ENCODE measurements around the gene GRB7.
"Not testable (repeated sequence)": the region's sequence is repeated elsewhere in the genome, so short reads cannot be mapped to it uniquely, and the experiment has no call there.

The GRB7 gene

GRCh38 chr17:39763051-39763820 is 25.5 kb downstream of the GRB7 start:
- no peak for ATAC-seq
- no peaks in the 10 kb centered on the region for H3K27me3 Mint-ChIP-seq
- no peak overlapping the region for H3K27ac Mint-ChIP-seq
- H3K4me3 Mint-ChIP-seq = no peak overlapping the region
- H3K4me1 Mint-ChIP-seq = peaks cover 67% of the 10 kb centered on the region
- H3K9me3 Mint-ChIP-seq = no peaks in the 10 kb centered on the region
- peaks cover 58% of the 10 kb centered on the region for H3K36me3 Mint-ChIP-seq

DNA sequence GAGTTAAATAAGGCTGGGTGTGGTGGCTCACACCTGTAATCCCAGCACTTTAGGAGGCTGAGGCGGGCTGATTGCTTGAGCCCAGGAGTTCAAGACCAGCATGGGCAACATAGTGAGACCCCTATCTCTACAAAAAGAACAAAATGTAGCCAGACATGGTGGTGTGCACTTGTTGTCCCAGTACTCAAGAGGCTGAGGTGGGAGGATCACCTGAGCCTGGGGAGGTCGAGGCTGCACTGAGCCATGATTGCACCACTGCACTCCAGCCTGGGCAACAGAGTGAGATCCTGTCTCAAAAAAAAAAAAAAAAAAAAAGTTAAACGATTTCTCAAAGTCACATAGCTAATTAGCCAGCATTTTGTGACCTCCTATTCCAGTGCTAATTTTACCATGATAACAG is 26.4 kb downstream of the GRB7 start:
- peaks cover 67% of the 10 kb centered on the region for H3K4me1 Mint-ChIP-seq
- not testable (repeated sequence) for H3K9me3 Mint-ChIP-seq, H3K27me3 Mint-ChIP-seq, ATAC-seq, H3K4me3 Mint-ChIP-seq
- H3K36me3 Mint-ChIP-seq = peaks cover 67% of the 10 kb centered on the region
- H3K27ac Mint-ChIP-seq = peak overlapping the region; percentile 86

GRCh38 chr17:39765175-39765574 is 27.4 kb downstream of the GRB7 start:
- H3K4me1 Mint-ChIP-seq = peaks cover 67% of the 10 kb centered on the region
- H3K27me3 Mint-ChIP-seq = no peaks in the 10 kb centered on the region
- peaks cover 70% of the 10 kb centered on the region for H3K36me3 Mint-ChIP-seq
- no peak for ATAC-seq
- no peak overlapping the region for H3K4me3 Mint-ChIP-seq
- H3K27ac Mint-ChIP-seq = peak overlapping the region; percentile 86
- no peaks in the 10 kb centered on the region for H3K9me3 Mint-ChIP-seq

GRCh38 chr17:39765766-39766165 is 28.0 kb downstream of the GRB7 start:
- H3K4me1 Mint-ChIP-seq = peaks cover 72% of the 10 kb centered on the region
- H3K27ac Mint-ChIP-seq = peak overlapping the region; percentile 86
- H3K36me3 Mint-ChIP-seq = peaks cover 68% of the 10 kb centered on the region
- no peaks in the 10 kb centered on the region for H3K27me3 Mint-ChIP-seq
- H3K9me3 Mint-ChIP-seq = no peaks in the 10 kb centered on the region
- no peak for ATAC-seq
- no peak overlapping the region for H3K4me3 Mint-ChIP-seq

- Mint-ChIP-seq H3K36me3 (peaks cover 69% of the 10 kb centered on the region), H3K9me3 (no peaks in the 10 kb centered on the region), H3K27ac (peak overlapping the region; percentile 86), H3K4me1 (peaks cover 77% of the 10 kb centered on the region), H3K27me3 (no peaks in the 10 kb centered on the region), H3K4me3 (peak overlapping the region; percentile 24)
- peak; percentile 9 for ATAC-seq
These were observed 29.4 kb downstream of the GRB7 start for GRCh38 chr17:39767147-39767546.

DNA sequence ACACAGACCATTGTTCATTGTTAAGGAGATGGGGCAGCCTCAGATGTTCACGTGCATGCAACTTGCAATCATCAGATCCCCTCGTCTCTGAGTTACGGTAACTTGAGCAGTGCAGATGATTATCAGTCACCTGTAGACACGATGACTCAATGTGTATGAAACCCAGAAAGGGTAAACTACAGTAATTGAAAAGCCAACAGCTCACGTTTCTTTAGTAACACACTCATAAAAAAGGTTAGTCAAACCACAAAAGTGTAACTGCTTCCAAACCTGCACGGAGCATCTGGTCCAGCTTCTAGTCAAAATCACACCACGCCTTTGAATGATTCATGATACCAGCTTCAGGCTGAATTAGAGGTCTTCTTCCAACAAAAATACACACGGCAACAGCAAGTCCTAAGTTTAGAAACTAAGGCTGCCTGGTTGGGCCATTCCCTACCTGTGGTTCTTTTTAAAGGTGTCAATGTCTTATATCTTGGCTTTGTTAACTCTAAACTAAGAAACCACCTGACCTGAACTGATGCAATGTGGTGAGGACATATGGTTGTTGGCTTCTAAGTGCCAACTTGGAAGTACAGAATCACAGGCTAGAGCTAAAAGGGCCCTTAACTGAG is 32.3 kb downstream of the GRB7 start:
- Mint-ChIP-seq H3K36me3 (peaks cover 79% of the 10 kb centered on the region), H3K27ac (peak overlapping the region; percentile 86), H3K9me3 (no peaks in the 10 kb centered on the region), H3K27me3 (no peaks in the 10 kb centered on the region), H3K4me3 (no peak overlapping the region), H3K4me1 (peaks cover 99% of the 10 kb centered on the region)
- peak; percentile 93 for ATAC-seq

GRCh38 chr17:39772415-39772814 is 34.7 kb downstream of the GRB7 start:
- no peak for ATAC-seq
- peaks cover 74% of the 10 kb centered on the region for H3K36me3 Mint-ChIP-seq

DNA sequence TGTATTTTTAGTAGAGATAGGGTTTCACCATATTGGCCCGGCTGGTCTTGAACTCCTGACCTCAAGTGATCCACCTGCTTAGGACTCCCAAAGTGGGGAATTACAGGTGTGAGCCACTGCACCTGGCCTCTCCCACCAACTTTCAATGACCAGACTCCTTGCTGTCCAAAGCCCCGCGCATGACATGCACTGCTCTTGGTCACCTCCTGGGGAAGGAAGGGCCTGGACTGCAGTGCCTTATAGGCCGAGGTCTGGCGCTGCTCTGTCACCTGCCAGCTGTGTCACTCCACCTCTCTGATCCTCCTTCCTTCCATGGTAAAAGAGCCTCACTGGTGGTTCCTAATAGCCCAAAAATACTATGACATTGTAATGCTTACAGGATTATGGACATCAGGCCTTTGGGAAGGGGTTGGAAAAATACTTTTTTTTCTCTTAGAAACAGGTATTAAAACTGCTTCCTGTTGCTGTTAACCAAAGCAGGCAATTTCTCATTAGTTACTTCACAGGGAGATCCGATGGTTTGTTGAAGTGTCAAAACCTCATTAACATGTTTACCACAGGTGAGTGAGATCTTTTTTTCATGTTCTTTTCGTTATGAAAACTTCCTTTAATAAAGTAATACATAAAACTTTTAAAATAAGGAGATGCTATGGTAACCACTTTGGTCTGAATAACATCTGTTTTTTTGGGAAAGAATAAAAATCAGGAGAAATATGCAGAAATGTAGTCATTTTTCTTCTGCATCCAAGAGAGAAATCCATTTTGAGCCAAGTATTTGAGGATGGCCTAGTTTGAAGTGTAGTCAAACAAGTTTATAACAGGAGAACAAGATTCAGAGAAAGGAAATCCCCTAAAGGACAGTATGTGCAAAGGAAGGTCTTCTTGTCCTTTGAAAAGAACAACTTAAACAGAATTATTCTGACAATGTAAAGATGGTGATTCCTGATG is 35.5 kb downstream of the GRB7 start:
- Mint-ChIP-seq H3K27ac (peak overlapping the region; percentile 86), H3K4me3 (peak overlapping the region; percentile 60), H3K9me3 (no peaks in the 10 kb centered on the region), H3K27me3 (no peaks in the 10 kb centered on the region), H3K36me3 (peaks cover 71% of the 10 kb centered on the region), H3K4me1 (peaks cover 98% of the 10 kb centered on the region)
- ATAC-seq = no peak

More at GRCh38 chr17:39772415-39772814, 34.7 kb downstream of the GRB7 start:
- H3K27me3 Mint-ChIP-seq = no peaks in the 10 kb centered on the region
- peak overlapping the region; percentile 86 for H3K27ac Mint-ChIP-seq
- peaks cover 98% of the 10 kb centered on the region for H3K4me1 Mint-ChIP-seq
- no peaks in the 10 kb centered on the region for H3K9me3 Mint-ChIP-seq
- peak overlapping the region; percentile 63 for H3K4me3 Mint-ChIP-seq

DNA sequence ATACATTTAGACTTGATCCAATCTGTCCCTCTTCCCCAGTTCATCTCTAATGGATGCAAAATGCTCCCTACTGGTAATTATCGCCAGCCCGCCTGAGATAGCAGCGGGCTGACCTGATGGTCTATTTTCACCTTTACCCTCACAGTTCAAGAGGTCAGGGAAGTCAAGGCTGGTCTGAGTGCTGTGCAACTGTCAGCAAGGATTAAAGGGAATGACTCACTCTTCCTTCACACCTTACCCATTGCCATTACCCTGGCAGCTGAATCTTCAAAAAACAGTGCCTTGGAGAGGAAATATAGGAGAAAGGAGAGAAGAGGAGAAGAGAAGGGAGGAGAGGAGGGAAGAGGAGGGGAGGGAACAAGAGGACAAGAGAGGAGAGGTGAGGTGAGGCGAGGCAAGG is 36.3 kb downstream of the GRB7 start:
- H3K27ac Mint-ChIP-seq = peak overlapping the region; percentile 86
- no peak for ATAC-seq
- H3K4me3 Mint-ChIP-seq = peak overlapping the region; percentile 49
- H3K9me3 Mint-ChIP-seq = no peaks in the 10 kb centered on the region
- H3K27me3 Mint-ChIP-seq = no peaks in the 10 kb centered on the region
- H3K36me3 Mint-ChIP-seq = peaks cover 63% of the 10 kb centered on the region
- peaks cover 98% of the 10 kb centered on the region for H3K4me1 Mint-ChIP-seq

GRCh38 chr17:39775031-39775430 is 37.3 kb downstream of the GRB7 start:
- Mint-ChIP-seq H3K27ac (peak overlapping the region; percentile 86), H3K9me3 (no peaks in the 10 kb centered on the region), H3K27me3 (no peaks in the 10 kb centered on the region), H3K4me3 (peak overlapping the region; percentile 80), H3K36me3 (peaks cover 58% of the 10 kb centered on the region), H3K4me1 (peaks cover 94% of the 10 kb centered on the region)
- ATAC-seq = peak; percentile 47

DNA sequence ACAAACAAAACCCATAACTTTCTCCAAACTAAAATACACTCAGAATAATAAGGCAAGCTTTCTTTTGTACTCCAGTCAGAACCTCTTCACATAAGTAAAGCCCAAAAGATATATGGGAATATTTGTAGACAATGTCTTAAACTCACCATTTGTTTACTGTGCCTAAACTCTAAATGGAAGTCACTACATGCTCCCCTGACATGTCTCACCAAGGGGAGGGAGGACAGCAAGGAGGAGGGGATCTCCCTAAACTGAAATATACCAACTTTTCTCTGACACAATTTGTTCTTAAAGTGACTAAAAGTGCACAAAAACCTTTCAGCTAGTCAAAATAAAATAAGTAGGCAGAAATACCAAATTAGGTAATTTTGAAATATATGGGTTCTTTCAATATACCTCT is 38.5 kb downstream of the GRB7 start:
- ATAC-seq = no peak
- Mint-ChIP-seq H3K4me1 (peaks cover 92% of the 10 kb centered on the region), H3K27me3 (no peaks in the 10 kb centered on the region), H3K9me3 (no peaks in the 10 kb centered on the region), H3K36me3 (peaks cover 62% of the 10 kb centered on the region), H3K4me3 (peak overlapping the region; percentile 80), H3K27ac (peak overlapping the region; percentile 86)

GRCh38 chr17:39777534-39778365 is 40.0 kb downstream of the GRB7 start:
- peak; percentile 90 for ATAC-seq
- Mint-ChIP-seq H3K4me1 (peaks cover 92% of the 10 kb centered on the region), H3K9me3 (no peaks in the 10 kb centered on the region), H3K36me3 (peaks cover 62% of the 10 kb centered on the region), H3K27ac (peak overlapping the region; percentile 86), H3K27me3 (no peaks in the 10 kb centered on the region), H3K4me3 (peak overlapping the region; percentile 80)

GRCh38 chr17:39781031-39781860 is 43.5 kb downstream of the GRB7 start:
- no peak overlapping the region for H3K4me3 Mint-ChIP-seq
- H3K9me3 Mint-ChIP-seq = no peaks in the 10 kb centered on the region
- H3K27ac Mint-ChIP-seq = peak overlapping the region; percentile 80
- H3K27me3 Mint-ChIP-seq = no peaks in the 10 kb centered on the region
- ATAC-seq = no peak
- peaks cover 66% of the 10 kb centered on the region for H3K36me3 Mint-ChIP-seq
- peaks cover 79% of the 10 kb centered on the region for H3K4me1 Mint-ChIP-seq

GRCh38 chr17:39781861-39782213 is 44.1 kb downstream of the GRB7 start:
- ATAC-seq = no peak
- Mint-ChIP-seq H3K4me3 (no peak overlapping the region), H3K27me3 (no peaks in the 10 kb centered on the region), H3K36me3 (peaks cover 63% of the 10 kb centered on the region), H3K27ac (peak overlapping the region; percentile 80), H3K9me3 (no peaks in the 10 kb centered on the region), H3K4me1 (peaks cover 75% of the 10 kb centered on the region)
